ENCODE measurements around the gene RANBP3L. TPM values are rescaled to one million over a fixed set of nuclear protein-coding genes. Genes with fewer than 3 reads are reported as not detected.

Gene RANBP3L
- total and polyA plus RNA-seq, 9 of the 15 experiments (the other 6 are each of a cell fraction or from before 2014, with no cell fraction given) = 0.01 to 0.06 TPM; not detected in 7

DNA sequence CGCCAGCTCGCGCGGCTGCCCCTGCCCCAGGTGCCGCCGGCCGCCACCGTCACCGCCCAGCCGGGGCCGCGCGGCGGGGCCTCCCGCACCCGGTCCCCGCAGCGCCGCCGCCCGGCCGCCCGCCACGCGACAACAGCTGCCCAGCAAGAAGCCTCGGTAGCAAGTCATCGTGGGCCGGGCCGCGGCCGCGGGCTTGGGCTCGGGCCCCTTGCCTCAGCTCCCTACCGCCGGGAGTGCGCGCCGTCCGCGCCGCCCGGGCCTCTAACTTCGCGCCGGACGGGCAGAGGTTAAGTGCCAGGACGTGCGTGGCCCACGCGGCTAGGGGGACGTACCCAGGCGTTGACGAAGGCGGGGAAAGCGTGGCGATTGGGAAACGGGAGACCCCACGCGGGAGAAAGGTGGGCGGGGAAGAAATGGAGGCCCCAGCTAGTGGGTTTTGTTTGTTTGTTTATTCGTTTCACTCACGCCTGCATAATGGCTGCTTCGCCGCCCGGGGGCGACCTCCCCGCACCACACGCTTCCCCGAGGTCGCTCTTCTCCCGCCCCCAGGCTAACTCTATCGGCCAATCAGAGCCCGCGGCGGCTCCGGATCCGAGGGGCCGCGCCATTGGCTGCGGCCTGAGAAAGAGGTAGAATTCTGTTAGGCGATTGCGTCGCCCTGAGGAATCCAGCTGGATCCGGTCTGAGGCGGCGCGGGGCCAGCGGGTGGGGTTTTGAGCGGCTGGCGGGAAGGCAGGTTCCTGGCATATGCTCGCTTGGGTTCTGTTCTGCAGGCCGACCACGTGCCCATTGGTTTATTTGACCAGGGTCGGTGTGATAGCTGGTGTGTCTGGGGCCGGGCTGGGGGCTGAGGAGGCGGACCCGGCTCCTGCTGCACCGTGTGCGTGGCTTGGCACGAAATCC is 59.8 kb downstream of the RANBP3L start, which contains the start of gene NADK2 (continued):
- TF ChIP-seq, protein P1, sequence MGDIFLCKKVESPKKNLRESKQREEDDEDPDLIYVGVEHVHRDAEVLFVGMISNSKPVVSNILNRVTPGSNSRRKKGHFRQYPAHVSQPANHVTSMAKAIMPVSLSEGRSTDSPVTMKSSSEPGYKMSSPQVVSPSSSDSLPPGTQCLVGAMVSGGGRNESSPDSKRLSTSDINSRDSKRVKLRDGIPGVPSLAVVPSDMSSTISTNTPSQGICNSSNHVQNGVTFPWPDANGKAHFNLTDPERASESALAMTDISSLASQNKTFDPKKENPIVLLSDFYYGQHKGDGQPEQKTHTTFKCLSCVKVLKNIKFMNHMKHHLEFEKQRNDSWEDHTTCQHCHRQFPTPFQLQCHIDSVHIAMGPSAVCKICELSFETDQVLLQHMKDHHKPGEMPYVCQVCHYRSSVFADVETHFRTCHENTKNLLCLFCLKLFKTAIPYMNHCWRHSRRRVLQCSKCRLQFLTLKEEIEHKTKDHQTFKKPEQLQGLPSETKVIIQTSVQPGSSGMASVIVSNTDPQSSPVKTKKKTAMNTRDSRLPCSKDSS (IDR thresholded peaks at IDR 0.05; ENCODE audit: low read depth, partially characterized antibody) = no peak
- TF ChIP-seq, protein P2, sequence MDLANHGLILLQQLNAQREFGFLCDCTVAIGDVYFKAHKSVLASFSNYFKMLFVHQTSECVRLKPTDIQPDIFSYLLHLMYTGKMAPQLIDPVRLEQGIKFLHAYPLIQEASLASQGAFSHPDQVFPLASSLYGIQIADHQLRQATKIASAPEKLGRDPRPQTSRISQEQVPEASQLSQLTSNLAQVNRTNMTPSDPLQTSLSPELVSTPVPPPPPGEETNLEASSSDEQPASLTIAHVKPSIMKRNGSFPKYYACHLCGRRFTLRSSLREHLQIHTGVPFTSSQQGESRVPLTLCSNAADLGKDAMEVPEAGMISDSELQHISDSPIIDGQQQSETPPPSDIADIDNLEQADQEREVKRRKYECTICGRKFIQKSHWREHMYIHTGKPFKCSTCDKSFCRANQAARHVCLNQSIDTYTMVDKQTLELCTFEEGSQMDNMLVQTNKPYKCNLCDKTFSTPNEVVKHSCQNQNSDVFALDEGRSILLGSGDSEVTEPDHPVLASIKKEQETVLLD (IDR thresholded peaks at IDR 0.05) = peak; percentile 67
- TF ChIP-seq SUPT5H (IDR thresholded peaks at IDR 0.05) (peak; percentile 80), ZNF263 (CRISPR knock-in tag; IDR thresholded peaks at IDR 0.05; ENCODE audit: borderline replicate concordance) (peak; percentile 58; the same call in 1 of the 2 replicates), ZNF165 (CRISPR knock-in tag; IDR thresholded peaks at IDR 0.05; ENCODE audit: borderline replicate concordance) (no peak), EZH2 (IDR thresholded peaks at IDR 0.05; ENCODE audit: borderline replicate concordance, low read depth, low read length) (no peak), KLF6 (CRISPR knock-in tag; IDR thresholded peaks at IDR 0.05; ENCODE audit: borderline replicate concordance) (peak; percentile 92), ETV5 (CRISPR knock-in tag; IDR thresholded peaks at IDR 0.05; ENCODE audit: low read depth) (peak; percentile 70), FOXJ3 (CRISPR knock-in tag; IDR thresholded peaks at IDR 0.05) (peak; percentile 32; the same call in 1 of the 2 replicates), ZNF354B (CRISPR knock-in tag; IDR thresholded peaks at IDR 0.05) (peak; percentile 75), YY1 (IDR thresholded peaks at IDR 0.05; ENCODE audit: borderline replicate concordance in 1 of 3, control insufficient read depth in 1 of 3, extremely low read depth in 1 of 3, insufficient read depth in 3 of 3, insufficient read length in 1 of 3, insufficient replicate concordance in 2 of 3, low read depth in 1 of 3, low read length in 2 of 3) (peak in 2 of 3 experiments; percentile 72 to 87)
- TF ChIP-seq, protein P3, sequence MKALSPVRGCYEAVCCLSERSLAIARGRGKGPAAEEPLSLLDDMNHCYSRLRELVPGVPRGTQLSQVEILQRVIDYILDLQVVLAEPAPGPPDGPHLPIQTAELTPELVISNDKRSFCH (CRISPR knock-in tag; IDR thresholded peaks at IDR 0.05) = no peak
- TF ChIP-seq, protein P3 (tag; IDR thresholded peaks at IDR 0.05) = peak; percentile 88
- TF ChIP-seq, protein P4, sequence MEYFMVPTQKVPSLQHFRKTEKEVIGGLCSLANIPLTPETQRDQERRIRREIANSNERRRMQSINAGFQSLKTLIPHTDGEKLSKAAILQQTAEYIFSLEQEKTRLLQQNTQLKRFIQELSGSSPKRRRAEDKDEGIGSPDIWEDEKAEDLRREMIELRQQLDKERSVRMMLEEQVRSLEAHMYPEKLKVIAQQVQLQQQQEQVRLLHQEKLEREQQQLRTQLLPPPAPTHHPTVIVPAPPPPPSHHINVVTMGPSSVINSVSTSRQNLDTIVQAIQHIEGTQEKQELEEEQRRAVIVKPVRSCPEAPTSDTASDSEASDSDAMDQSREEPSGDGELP (CRISPR knock-in tag; IDR thresholded peaks at IDR 0.05; ENCODE audit: borderline replicate concordance) = peak; percentile 96
- TF ChIP-seq, protein P5, sequence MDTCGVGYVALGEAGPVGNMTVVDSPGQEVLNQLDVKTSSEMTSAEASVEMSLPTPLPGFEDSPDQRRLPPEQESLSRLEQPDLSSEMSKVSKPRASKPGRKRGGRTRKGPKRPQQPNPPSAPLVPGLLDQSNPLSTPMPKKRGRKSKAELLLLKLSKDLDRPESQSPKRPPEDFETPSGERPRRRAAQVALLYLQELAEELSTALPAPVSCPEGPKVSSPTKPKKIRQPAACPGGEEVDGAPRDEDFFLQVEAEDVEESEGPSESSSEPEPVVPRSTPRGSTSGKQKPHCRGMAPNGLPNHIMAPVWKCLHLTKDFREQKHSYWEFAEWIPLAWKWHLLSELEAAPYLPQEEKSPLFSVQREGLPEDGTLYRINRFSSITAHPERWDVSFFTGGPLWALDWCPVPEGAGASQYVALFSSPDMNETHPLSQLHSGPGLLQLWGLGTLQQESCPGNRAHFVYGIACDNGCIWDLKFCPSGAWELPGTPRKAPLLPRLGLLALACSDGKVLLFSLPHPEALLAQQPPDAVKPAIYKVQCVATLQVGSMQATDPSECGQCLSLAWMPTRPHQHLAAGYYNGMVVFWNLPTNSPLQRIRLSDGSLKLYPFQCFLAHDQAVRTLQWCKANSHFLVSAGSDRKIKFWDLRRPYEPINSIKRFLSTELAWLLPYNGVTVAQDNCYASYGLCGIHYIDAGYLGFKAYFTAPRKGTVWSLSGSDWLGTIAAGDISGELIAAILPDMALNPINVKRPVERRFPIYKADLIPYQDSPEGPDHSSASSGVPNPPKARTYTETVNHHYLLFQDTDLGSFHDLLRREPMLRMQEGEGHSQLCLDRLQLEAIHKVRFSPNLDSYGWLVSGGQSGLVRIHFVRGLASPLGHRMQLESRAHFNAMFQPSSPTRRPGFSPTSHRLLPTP (IDR thresholded peaks at IDR 0.05; ENCODE audit: borderline replicate concordance, extremely low read depth, insufficient read length) = no peak

Data from K562 (cell line).